ENCODE data around the gene MS4A8. TPM values are rescaled to one million over a fixed set of nuclear protein-coding genes. Genes with fewer than 3 reads are reported as not detected.

MS4A8 gene
- total RNA-seq, 1 experiment from 2014 or later: not detected

- no peak overlapping the region for H2AFZ ChIP-seq
- H3F3A ChIP-seq (ENCODE audit: insufficient read depth, low read depth): no peaks in the 10 kb centered on the region
- TF ChIP-seq EZH2 (IDR thresholded peaks at IDR 0.05; ENCODE audit: low read depth) (no peak), CTCF (conservative IDR thresholded peaks at IDR 0.05) (no peak)
- H3K27me3 ChIP-seq (ENCODE audit: insufficient read depth, low read depth): peaks cover 96% of the 10 kb centered on the region
- no peak overlapping the region for H3K4me2 ChIP-seq
- BruUV-seq (replicated peaks): no TSS peak
- intact Hi-C loops (cut with micrococcal nuclease; ENCODE audit: unreplicated experiment): no loop called here
- no peak overlapping the region for H3K4me3 ChIP-seq
- H3K4me1 ChIP-seq (replicated peaks; ENCODE audit: insufficient read depth): no peaks in the 10 kb centered on the region
- no peaks in the 10 kb centered on the region for H3K9me3 ChIP-seq (ENCODE audit: insufficient read depth, low read depth)
- H4K20me1 ChIP-seq (ENCODE audit: insufficient read depth): no peaks in the 10 kb centered on the region
- H3K79me2 ChIP-seq (ENCODE audit: low read depth): no peaks in the 10 kb centered on the region
- no peaks in the 10 kb centered on the region for H3K36me3 ChIP-seq (ENCODE audit: low read depth)
- H3K9me2 ChIP-seq (ENCODE audit: insufficient read depth): no peaks in the 10 kb centered on the region
- H3K27ac ChIP-seq: no peak overlapping the region
- no peak for DNase-seq
- POLR2A ChIA-PET (ENCODE audit: unreplicated experiment): no interaction called here
- CTCF ChIA-PET: no interaction called here
Measured at GRCh38 chr11:60720460-60720859, 21.0 kb downstream of the MS4A8 start.

GRCh38 chr11:60724420-60724819 is 25.0 kb downstream of the MS4A8 start, which contains the start of gene MS4A18:
TSS of gene MS4A18 (plus strand) at chr11:60724720.
- Histone ChIP-seq H4K20me1 (ENCODE audit: insufficient read depth) (no peaks in the 10 kb centered on the region), H3F3A (ENCODE audit: insufficient read depth, low read depth) (no peaks in the 10 kb centered on the region), H3K4me2 (no peak within 1 kb of the TSS), H3K27me3 (ENCODE audit: insufficient read depth, low read depth) (peaks cover 95% of the 10 kb centered on the region), H3K79me2 (ENCODE audit: low read depth) (no peaks in the 10 kb centered on the region), H3K4me1 (replicated peaks; ENCODE audit: insufficient read depth) (no peaks in the 10 kb centered on the region), H2AFZ (no peak within 1 kb of the TSS), H3K4me3 (no peak within 1 kb of the TSS), H3K9me3 (ENCODE audit: insufficient read depth, low read depth) (no peaks in the 10 kb centered on the region), H3K9me2 (ENCODE audit: insufficient read depth) (no peaks in the 10 kb centered on the region), H3K36me3 (ENCODE audit: low read depth) (no peaks in the 10 kb centered on the region), H3K27ac (no peak within 1 kb of the TSS)
- ChIA-PET CTCF (no interaction called here), POLR2A (ENCODE audit: unreplicated experiment) (interaction anchor here (0.7 kb wide), 1 partner anchor 71 kb away, joined by 4 read pairs; no protein-coding TSS in a partner anchor)
- no TSS peak for BruUV-seq (replicated peaks)
- intact Hi-C loops (cut with micrococcal nuclease; ENCODE audit: unreplicated experiment): no loop called here
- no peak for DNase-seq
- TF ChIP-seq EZH2 (IDR thresholded peaks at IDR 0.05; ENCODE audit: low read depth): no peak

DNA sequence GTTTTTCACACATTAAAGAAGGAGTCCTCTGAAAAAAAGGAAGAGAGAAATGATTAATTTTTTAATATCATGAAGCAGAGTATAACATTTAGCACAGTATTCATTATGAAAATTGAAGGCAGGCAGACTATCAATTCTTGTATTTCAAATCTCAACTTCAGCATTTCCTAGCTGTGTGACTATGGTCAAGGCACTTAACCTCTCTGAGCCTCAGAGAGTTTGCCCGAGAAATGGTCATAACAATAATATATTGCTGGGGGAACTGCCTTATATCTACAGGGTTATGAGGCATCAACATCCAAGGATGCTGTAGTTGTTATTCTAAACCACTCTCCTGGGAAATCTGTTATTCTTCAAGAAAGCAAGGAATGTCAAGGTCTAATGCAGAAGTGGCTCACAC is 26.2 kb downstream of the MS4A8 start:
- intact Hi-C loops (cut with micrococcal nuclease; ENCODE audit: unreplicated experiment): no loop called here
- Histone ChIP-seq H3F3A (ENCODE audit: insufficient read depth, low read depth) (no peaks in the 10 kb centered on the region), H3K4me2 (no peak overlapping the region), H3K27ac (no peak overlapping the region), H4K20me1 (ENCODE audit: insufficient read depth) (no peaks in the 10 kb centered on the region), H3K4me3 (no peak overlapping the region), H3K9me2 (ENCODE audit: insufficient read depth) (no peaks in the 10 kb centered on the region), H3K4me1 (replicated peaks; ENCODE audit: insufficient read depth) (no peaks in the 10 kb centered on the region), H3K27me3 (ENCODE audit: insufficient read depth, low read depth) (peaks cover 95% of the 10 kb centered on the region), H3K79me2 (ENCODE audit: low read depth) (no peaks in the 10 kb centered on the region), H3K9me3 (ENCODE audit: insufficient read depth, low read depth) (no peaks in the 10 kb centered on the region), H3K36me3 (ENCODE audit: low read depth) (no peaks in the 10 kb centered on the region), H2AFZ (no peak overlapping the region)
- TF ChIP-seq EZH2 (IDR thresholded peaks at IDR 0.05; ENCODE audit: low read depth) (no peak), CTCF (conservative IDR thresholded peaks at IDR 0.05) (no peak)
- DNase-seq: no peak
- no TSS peak for BruUV-seq (replicated peaks)
- ChIA-PET POLR2A (ENCODE audit: unreplicated experiment) (no interaction called here), CTCF (no interaction called here)

GRCh38 chr11:60731586-60731985 is 32.2 kb downstream of the MS4A8 start:
- TF ChIP-seq EZH2 (IDR thresholded peaks at IDR 0.05; ENCODE audit: low read depth) (no peak), CTCF (conservative IDR thresholded peaks at IDR 0.05) (no peak)
- CTCF ChIA-PET: no interaction called here
- BruUV-seq (replicated peaks): no TSS peak

More at GRCh38 chr11:60731586-60731985, 32.2 kb downstream of the MS4A8 start:
- H3K4me2 ChIP-seq: no peak overlapping the region
- peaks cover 91% of the 10 kb centered on the region for H3K27me3 ChIP-seq (ENCODE audit: insufficient read depth, low read depth)
- no peaks in the 10 kb centered on the region for H3K9me2 ChIP-seq (ENCODE audit: insufficient read depth)
- no peaks in the 10 kb centered on the region for H3F3A ChIP-seq (ENCODE audit: insufficient read depth, low read depth)
- intact Hi-C loops (cut with micrococcal nuclease; ENCODE audit: unreplicated experiment): no loop called here
- no peaks in the 10 kb centered on the region for H3K36me3 ChIP-seq (ENCODE audit: low read depth)
- no peaks in the 10 kb centered on the region for H3K9me3 ChIP-seq (ENCODE audit: insufficient read depth, low read depth)
- no peak for DNase-seq
- H2AFZ ChIP-seq: no peak overlapping the region
- H4K20me1 ChIP-seq (ENCODE audit: insufficient read depth): no peaks in the 10 kb centered on the region
- no peaks in the 10 kb centered on the region for H3K4me1 ChIP-seq (replicated peaks; ENCODE audit: insufficient read depth)
- POLR2A ChIA-PET (ENCODE audit: unreplicated experiment): no interaction called here
- no peak overlapping the region for H3K27ac ChIP-seq
- no peak overlapping the region for H3K4me3 ChIP-seq
- H3K79me2 ChIP-seq (ENCODE audit: low read depth): no peaks in the 10 kb centered on the region

Measured in PC-9 (cell line).